ENCODE data around the gene REEP3.

Gene REEP3

DNA sequence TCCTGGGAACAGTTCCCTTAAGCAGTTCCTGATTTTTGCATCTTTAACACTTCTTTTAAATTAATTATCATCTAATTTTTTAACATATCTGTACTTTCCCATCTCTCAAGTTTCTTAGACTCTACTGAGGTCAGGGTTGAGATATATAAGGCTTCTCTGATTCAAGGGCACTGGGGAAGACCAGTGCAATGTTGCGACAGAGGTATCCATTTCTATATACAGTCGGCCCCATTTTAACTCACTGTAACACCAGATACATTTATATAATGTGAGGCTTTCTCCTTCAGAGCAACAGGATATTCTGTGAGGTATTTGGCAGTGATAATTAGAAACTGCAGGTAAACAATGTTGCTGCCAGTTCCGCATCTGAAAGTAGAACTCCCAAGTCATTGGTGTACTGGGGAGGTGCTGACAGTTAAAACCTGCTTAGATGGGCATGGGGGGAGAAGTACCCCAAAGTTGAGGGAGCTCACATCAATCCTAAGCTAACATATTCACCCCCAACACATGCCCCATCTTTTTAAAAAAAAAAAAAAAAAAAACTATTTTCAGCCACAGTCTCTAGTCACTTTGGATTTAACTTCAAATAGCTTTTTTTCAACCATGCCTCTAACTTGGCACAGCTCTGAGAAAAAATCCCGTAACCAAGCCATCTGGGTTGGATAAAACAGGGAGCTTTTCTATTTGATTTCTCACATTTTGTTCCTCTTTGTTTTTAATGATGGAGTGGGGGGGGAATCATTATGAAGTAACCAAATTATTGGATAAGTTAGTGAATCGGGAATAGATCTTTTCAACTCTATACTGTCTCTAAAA, 62.9 kb downstream of the REEP3 start:
- Histone ChIP-seq H3K4me3 (ENCODE audit: insufficient read depth, low read depth, low read length) (no peak overlapping the region), H3K36me3 (ENCODE audit: control insufficient read depth, insufficient read depth, low read length) (no peaks in the 10 kb centered on the region), H3K9me3 (ENCODE audit: control insufficient read depth, low read length) (no peaks in the 10 kb centered on the region), H3K27ac (ENCODE audit: insufficient read depth, low read depth, low read length, poor library complexity, severe bottlenecking) (no peak overlapping the region), H3K27me3 (ENCODE audit: control insufficient read depth, insufficient read depth, low read length, poor library complexity, severe bottlenecking) (no peaks in the 10 kb centered on the region), H3K4me1 (ENCODE audit: control insufficient read depth, insufficient read depth, low read length) (peaks cover 3% of the 10 kb centered on the region)
- WGBS, 2 experiments: 92 to 94% methylated on average over 2 to 5 of the region's 5 CpGs

DNA sequence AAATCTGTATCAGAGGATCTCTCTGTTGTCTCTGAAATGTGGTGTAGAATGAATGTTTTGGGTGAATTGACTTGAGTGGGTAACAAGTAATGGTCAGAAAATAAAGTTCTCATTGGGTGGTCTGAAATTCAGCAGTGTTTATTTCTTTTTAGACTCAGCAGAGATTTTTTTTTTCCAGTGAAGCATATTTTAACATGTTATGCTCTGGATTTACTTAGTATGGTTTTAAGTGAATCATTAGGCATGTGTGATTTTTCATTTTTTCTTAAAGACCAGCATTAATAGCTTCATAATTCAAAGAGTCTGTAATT, 63.5 kb downstream of the REEP3 start:
- Histone ChIP-seq H3K9me3 (ENCODE audit: control insufficient read depth, low read length) (no peaks in the 10 kb centered on the region), H3K27ac (ENCODE audit: insufficient read depth, low read depth, low read length, poor library complexity, severe bottlenecking) (no peak overlapping the region), H3K36me3 (ENCODE audit: control insufficient read depth, insufficient read depth, low read length) (no peaks in the 10 kb centered on the region), H3K4me3 (ENCODE audit: insufficient read depth, low read depth, low read length) (no peak overlapping the region), H3K4me1 (ENCODE audit: control insufficient read depth, insufficient read depth, low read length) (peaks cover 3% of the 10 kb centered on the region), H3K27me3 (ENCODE audit: control insufficient read depth, insufficient read depth, low read length, poor library complexity, severe bottlenecking) (no peaks in the 10 kb centered on the region)

DNA sequence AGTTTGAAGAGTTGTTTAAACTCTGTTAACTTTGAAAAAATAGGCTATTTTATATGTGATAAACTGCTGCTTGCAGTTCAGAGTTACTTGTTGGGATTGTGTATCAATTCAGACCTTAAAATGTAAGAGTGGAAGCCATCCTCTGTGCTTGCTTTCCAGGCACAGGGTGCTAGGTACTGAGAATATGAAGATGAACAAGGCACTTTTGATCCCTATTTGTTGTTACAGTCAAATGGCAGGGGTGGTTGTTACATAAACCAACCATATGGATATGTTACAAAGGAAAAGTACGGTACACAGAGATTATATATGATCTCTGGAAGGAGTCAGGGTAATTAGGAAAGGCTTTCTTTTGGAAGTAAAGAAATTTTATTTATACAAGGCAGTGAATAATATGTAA, 63.8 kb downstream of the REEP3 start:
- H3K4me3 ChIP-seq (ENCODE audit: insufficient read depth, low read depth, low read length): no peak overlapping the region
- no peaks in the 10 kb centered on the region for H3K9me3 ChIP-seq (ENCODE audit: control insufficient read depth, low read length)
- H3K4me1 ChIP-seq (ENCODE audit: control insufficient read depth, insufficient read depth, low read length): peaks cover 3% of the 10 kb centered on the region
- 100% methylated on average over 1 of the region's 1 CpG for WGBS, 2 experiments
- no peak overlapping the region for H3K27ac ChIP-seq (ENCODE audit: insufficient read depth, low read depth, low read length, poor library complexity, severe bottlenecking)
- H3K36me3 ChIP-seq (ENCODE audit: control insufficient read depth, insufficient read depth, low read length): no peaks in the 10 kb centered on the region
- H3K27me3 ChIP-seq (ENCODE audit: control insufficient read depth, insufficient read depth, low read length, poor library complexity, severe bottlenecking): no peaks in the 10 kb centered on the region

DNA sequence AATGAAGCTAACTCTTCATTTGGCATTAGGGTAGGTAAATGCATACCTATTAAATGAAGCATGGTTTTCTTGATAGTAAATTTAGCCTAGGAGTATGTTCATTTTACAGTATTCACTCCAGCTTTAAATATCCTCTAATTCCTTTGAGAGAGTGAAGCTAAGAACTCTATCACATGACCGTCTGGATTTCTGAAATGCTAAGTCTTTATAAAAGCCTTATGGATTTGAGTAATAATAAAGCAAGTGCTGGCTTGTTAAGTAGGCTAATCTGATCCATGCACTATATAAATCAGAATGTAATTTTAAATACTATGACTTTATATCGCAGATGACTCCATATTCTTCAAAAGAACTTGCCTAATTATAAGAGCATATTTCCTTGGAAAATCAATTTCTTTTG, 64.8 kb downstream of the REEP3 start:
- Histone ChIP-seq H3K27ac (ENCODE audit: insufficient read depth, low read depth, low read length, poor library complexity, severe bottlenecking) (no peak overlapping the region), H3K9me3 (ENCODE audit: control insufficient read depth, low read length) (no peaks in the 10 kb centered on the region), H3K4me3 (ENCODE audit: insufficient read depth, low read depth, low read length) (no peak overlapping the region), H3K27me3 (ENCODE audit: control insufficient read depth, insufficient read depth, low read length, poor library complexity, severe bottlenecking) (no peaks in the 10 kb centered on the region), H3K4me1 (ENCODE audit: control insufficient read depth, insufficient read depth, low read length) (peaks cover 3% of the 10 kb centered on the region), H3K36me3 (ENCODE audit: control insufficient read depth, insufficient read depth, low read length) (no peaks in the 10 kb centered on the region)
- 83% methylated on average over 1 of the region's 2 CpGs; no CpG with 5 or more reads in 1 of the 2 experiments for WGBS, 2 experiments

DNA sequence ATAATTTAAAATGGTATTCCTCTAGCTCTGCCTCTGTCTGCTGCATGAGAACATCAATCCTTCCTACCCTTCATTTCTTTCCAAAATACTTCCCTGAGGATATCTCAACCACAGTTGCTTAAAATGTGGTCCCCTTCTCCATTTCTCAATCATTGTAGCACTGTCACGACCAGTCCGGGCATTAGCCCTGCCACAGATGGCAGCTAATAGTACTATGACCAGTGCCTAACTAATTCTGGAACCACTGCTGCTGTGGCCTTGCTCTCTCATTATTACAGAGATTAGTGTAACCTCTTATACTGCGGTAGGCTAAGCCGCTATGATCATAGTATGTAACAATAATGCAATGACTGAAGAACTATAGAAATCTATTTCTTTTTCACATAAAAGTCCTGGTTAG, 66.0 kb downstream of the REEP3 start:
- WGBS, 2 experiments: 92 to 93% methylated on average over 4 of the region's 4 CpGs
- no peak overlapping the region for H3K4me3 ChIP-seq (ENCODE audit: insufficient read depth, low read depth, low read length)
- peaks cover 3% of the 10 kb centered on the region for H3K4me1 ChIP-seq (ENCODE audit: control insufficient read depth, insufficient read depth, low read length)
- no peak overlapping the region for H3K27ac ChIP-seq (ENCODE audit: insufficient read depth, low read depth, low read length, poor library complexity, severe bottlenecking)
- H3K9me3 ChIP-seq (ENCODE audit: control insufficient read depth, low read length): no peaks in the 10 kb centered on the region
- no peaks in the 10 kb centered on the region for H3K36me3 ChIP-seq (ENCODE audit: control insufficient read depth, insufficient read depth, low read length)
- H3K27me3 ChIP-seq (ENCODE audit: control insufficient read depth, insufficient read depth, low read length, poor library complexity, severe bottlenecking): no peaks in the 10 kb centered on the region

DNA sequence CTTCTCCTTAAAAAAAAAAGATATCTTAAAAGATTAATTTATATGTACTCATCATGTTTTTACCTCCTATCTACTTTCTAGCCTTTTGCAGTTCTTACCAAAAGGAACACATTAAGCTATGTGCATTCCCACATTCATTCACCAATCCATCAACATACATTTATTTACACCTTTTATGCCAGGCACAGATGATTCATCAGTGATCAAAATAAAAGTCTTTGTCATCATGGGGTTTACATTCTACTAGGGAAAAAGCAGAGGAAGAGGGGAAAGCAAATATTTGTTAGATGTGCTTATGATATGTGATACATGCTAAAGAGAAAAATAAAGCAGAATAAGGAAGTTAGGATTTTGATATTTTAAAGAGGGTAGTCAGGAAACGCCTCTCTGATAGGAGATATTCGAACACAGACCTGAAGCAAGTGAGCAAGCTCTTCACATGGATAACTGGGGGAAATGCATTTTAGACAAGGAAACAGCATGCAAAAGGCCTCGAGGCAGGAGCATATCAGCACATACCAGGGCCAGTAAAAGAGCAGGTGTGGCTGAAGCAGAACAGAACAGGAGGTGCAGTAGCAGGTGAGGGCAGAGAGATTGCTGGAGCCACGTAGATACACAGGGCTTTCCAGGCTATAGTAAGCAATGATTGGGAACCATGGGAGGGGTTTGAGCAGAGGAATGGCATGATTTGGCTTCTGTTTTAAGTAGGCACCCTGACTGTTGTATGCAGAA, 67.4 kb downstream of the REEP3 start:
- Histone ChIP-seq H3K36me3 (ENCODE audit: control insufficient read depth, insufficient read depth, low read length) (no peaks in the 10 kb centered on the region), H3K27ac (ENCODE audit: insufficient read depth, low read depth, low read length, poor library complexity, severe bottlenecking) (no peak overlapping the region), H3K4me3 (ENCODE audit: insufficient read depth, low read depth, low read length) (no peak overlapping the region), H3K9me3 (ENCODE audit: control insufficient read depth, low read length) (no peaks in the 10 kb centered on the region), H3K27me3 (ENCODE audit: control insufficient read depth, insufficient read depth, low read length, poor library complexity, severe bottlenecking) (no peaks in the 10 kb centered on the region), H3K4me1 (ENCODE audit: control insufficient read depth, insufficient read depth, low read length) (peaks cover 3% of the 10 kb centered on the region)
- 91 to 92% methylated on average over 4 of the region's 4 CpGs for WGBS, 2 experiments

DNA sequence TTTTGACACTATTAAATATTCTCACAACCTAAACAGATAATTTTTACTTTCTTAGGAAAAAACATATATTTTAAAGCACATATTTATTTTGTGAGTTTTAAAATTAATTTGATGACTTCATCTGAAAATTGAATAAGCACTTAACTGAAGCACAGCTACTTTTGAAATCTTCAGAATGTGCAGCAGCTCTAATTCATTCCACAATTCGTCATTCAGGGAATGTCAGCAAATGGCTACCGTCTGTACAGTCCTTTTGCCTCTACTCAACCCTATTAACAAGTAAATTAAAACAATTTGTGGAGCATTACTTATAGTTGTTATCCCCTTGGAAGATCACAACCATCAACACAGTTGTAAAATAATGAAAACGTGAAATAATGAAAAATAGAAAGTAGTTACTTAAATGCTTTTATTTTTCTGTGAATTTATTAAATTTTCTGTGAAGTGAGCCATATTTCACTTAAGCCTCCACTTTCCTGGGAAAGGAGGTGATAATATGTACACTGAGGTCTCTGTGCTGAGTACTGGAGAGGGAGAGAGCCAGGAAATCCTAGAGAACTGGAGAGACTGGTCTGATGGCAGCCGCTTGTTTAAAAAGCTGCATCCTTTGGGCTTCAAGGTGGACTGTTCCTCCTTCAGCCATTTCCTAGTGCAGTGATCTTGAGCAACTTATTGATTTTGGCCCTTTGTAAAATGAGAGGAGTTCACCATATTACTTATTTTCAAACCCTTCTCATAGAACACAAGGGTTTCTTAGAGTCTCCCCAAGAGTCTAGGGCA, 70.6 kb downstream of the REEP3 start:
- no peaks in the 10 kb centered on the region for H3K4me1 ChIP-seq (ENCODE audit: control insufficient read depth, insufficient read depth, low read length)
- no peak overlapping the region for H3K4me3 ChIP-seq (ENCODE audit: insufficient read depth, low read depth, low read length)
- 92 to 98% methylated on average over 3 to 4 of the region's 4 CpGs for WGBS, 2 experiments
- H3K36me3 ChIP-seq (ENCODE audit: control insufficient read depth, insufficient read depth, low read length): peaks cover 8% of the 10 kb centered on the region
- no peaks in the 10 kb centered on the region for H3K27me3 ChIP-seq (ENCODE audit: control insufficient read depth, insufficient read depth, low read length, poor library complexity, severe bottlenecking)
- no peak overlapping the region for H3K27ac ChIP-seq (ENCODE audit: insufficient read depth, low read depth, low read length, poor library complexity, severe bottlenecking)
- no peaks in the 10 kb centered on the region for H3K9me3 ChIP-seq (ENCODE audit: control insufficient read depth, low read length)

DNA sequence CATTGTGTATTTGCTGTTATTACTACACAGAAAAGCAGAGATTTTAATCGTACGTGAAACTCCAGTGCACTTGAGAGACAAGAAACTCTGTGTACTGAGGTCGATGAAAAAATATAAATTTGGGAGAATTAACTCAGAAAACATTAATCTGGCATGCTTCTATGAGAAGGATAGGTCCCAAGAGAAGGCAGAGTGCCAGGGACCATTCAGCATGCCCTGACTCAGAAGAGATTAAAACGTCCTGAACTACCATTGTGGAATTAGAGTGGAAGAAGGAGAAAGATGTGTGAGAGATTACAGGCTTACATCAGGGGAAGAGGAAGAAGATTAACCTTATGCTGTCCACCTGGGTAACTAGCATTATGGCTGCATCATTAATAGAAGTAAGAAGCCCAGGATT, 72.4 kb downstream of the REEP3 start:
- no peaks in the 10 kb centered on the region for H3K4me1 ChIP-seq (ENCODE audit: control insufficient read depth, insufficient read depth, low read length)
- no peaks in the 10 kb centered on the region for H3K9me3 ChIP-seq (ENCODE audit: control insufficient read depth, low read length)
- H3K4me3 ChIP-seq (ENCODE audit: insufficient read depth, low read depth, low read length): no peak overlapping the region
- H3K27me3 ChIP-seq (ENCODE audit: control insufficient read depth, insufficient read depth, low read length, poor library complexity, severe bottlenecking): no peaks in the 10 kb centered on the region
- no peak overlapping the region for H3K27ac ChIP-seq (ENCODE audit: insufficient read depth, low read depth, low read length, poor library complexity, severe bottlenecking)
- 93 to 97% methylated on average over 4 of the region's 4 CpGs for WGBS, 2 experiments
- peaks cover 12% of the 10 kb centered on the region for H3K36me3 ChIP-seq (ENCODE audit: control insufficient read depth, insufficient read depth, low read length)

DNA sequence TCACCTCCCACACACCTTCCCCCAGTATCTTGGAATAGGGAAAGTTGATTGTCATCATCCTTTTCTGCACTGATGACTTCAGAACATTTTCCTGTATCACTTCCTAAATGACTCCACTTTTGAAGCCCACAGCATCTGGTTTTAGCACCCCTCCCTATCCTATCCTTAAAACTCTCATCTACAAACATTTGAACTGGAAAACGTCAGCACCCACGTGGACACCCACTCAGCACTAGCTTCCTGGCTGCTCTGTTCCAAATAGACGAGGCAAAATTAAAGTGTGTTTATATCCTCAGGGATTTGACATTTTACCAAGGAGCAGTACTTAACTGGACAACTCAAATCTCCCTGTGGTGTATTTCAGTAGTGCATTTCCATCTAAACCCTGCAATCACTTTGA, 73.9 kb downstream of the REEP3 start:
- no peak overlapping the region for H3K4me3 ChIP-seq (ENCODE audit: insufficient read depth, low read depth, low read length)
- H3K27me3 ChIP-seq (ENCODE audit: control insufficient read depth, insufficient read depth, low read length, poor library complexity, severe bottlenecking): no peaks in the 10 kb centered on the region
- no peaks in the 10 kb centered on the region for H3K4me1 ChIP-seq (ENCODE audit: control insufficient read depth, insufficient read depth, low read length)
- H3K9me3 ChIP-seq (ENCODE audit: control insufficient read depth, low read length): no peaks in the 10 kb centered on the region
- H3K36me3 ChIP-seq (ENCODE audit: control insufficient read depth, insufficient read depth, low read length): peaks cover 12% of the 10 kb centered on the region
- no peak overlapping the region for H3K27ac ChIP-seq (ENCODE audit: insufficient read depth, low read depth, low read length, poor library complexity, severe bottlenecking)
- 92 to 94% methylated on average over 3 of the region's 3 CpGs for WGBS, 2 experiments

DNA sequence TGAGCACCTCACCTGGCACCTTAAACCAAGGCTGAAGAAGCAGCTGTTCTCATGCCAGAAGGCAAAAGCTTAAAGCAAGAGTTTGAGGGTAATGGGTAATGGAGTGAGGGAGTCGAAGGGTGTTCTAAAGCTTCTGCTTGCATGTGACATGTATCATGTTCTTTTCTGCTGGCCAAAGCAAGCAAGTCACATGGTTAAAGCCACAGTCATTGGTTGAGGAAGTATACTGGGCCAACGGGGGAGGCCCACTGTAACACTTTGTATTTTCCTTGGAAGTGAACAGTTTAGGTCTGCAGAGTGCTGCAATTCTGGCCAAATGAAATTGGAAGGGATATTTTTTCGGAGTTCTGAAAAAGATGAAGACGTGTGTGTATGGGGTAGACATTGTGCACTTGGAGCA, 75.7 kb downstream of the REEP3 start:
- H3K27me3 ChIP-seq (ENCODE audit: control insufficient read depth, insufficient read depth, low read length, poor library complexity, severe bottlenecking): no peaks in the 10 kb centered on the region
- peaks cover 15% of the 10 kb centered on the region for H3K36me3 ChIP-seq (ENCODE audit: control insufficient read depth, insufficient read depth, low read length)
- no peaks in the 10 kb centered on the region for H3K9me3 ChIP-seq (ENCODE audit: control insufficient read depth, low read length)
- no peak overlapping the region for H3K27ac ChIP-seq (ENCODE audit: insufficient read depth, low read depth, low read length, poor library complexity, severe bottlenecking)
- WGBS, 2 experiments: 94 to 98% methylated on average over 4 of the region's 4 CpGs
- H3K4me3 ChIP-seq (ENCODE audit: insufficient read depth, low read depth, low read length): no peak overlapping the region
- no peaks in the 10 kb centered on the region for H3K4me1 ChIP-seq (ENCODE audit: control insufficient read depth, insufficient read depth, low read length)

Data from ectodermal cell (in vitro differentiated cells).